DMS114 treated with DMSO at 0.1 percent for 48 hours (cell line): ENCODE results near the gene ANKZF1.

Source experiments
- DNase-seq: peaks from one replicate; lab custom pipeline; 2025; ENCODE audit not compliant: unreplicated experiment; lab: John Stamatoyannopoulos, UW

Gene ANKZF1

GRCh38 chr2:219225350-219225749 is 4.3 kb upstream of the ANKZF1 start:
- DNase-seq = no peak

GRCh38 chr2:219228041-219228910 is 1.3 kb upstream of the ANKZF1 start:
- no peak for DNase-seq

- no peak for DNase-seq
These were observed 698 bp upstream of the ANKZF1 start for GRCh38 chr2:219228911-219229304.

- no peak for DNase-seq
These were observed 494 bp downstream of the ANKZF1 start for GRCh38 chr2:219230059-219230540.

GRCh38 chr2:219234331-219234730 is 4.7 kb downstream of the ANKZF1 start:
- no peak for DNase-seq

GRCh38 chr2:219243291-219243761 is 13.7 kb downstream of the ANKZF1 start:
- no peak for DNase-seq

- no peak for DNase-seq
These were observed 15.2 kb downstream of the ANKZF1 start for GRCh38 chr2:219244789-219245147.

- peak; percentile 76 for DNase-seq
These were observed 15.7 kb downstream of the ANKZF1 start, which contains the start of the genes GLB1L and STK16 for GRCh38 chr2:219245148-219245898. GLB1L (minus strand) TSS chr2:219245444; CDS start chr2:219243573, 1,871 bp downstream. STK16 (plus strand) TSS chr2:219245479; CDS start chr2:219246000, 521 bp downstream.

GRCh38 chr2:219245899-219246230 is 16.3 kb downstream of the ANKZF1 start:
- no peak for DNase-seq

GRCh38 chr2:219246559-219246958 is 17.0 kb downstream of the ANKZF1 start:
- DNase-seq = no peak

GRCh38 chr2:219247678-219248642 is 18.4 kb downstream of the ANKZF1 start:
- DNase-seq = no peak

- DNase-seq = no peak
These were observed 19.2 kb downstream of the ANKZF1 start for GRCh38 chr2:219248845-219249202.

GRCh38 chr2:219249203-219249980 is 19.8 kb downstream of the ANKZF1 start:
- no peak for DNase-seq

GRCh38 chr2:219250049-219250781 is 20.6 kb downstream of the ANKZF1 start:
- DNase-seq = no peak

- no peak for DNase-seq
These were observed 22.1 kb downstream of the ANKZF1 start for GRCh38 chr2:219251656-219252055.

GRCh38 chr2:219252084-219252483 is 22.5 kb downstream of the ANKZF1 start:
- no peak for DNase-seq

GRCh38 chr2:219252570-219252899 is 22.9 kb downstream of the ANKZF1 start:
- DNase-seq = no peak

- no peak for DNase-seq
These were observed 23.5 kb downstream of the ANKZF1 start, which contains the start of gene TUBA4B for GRCh38 chr2:219252900-219253752. TUBA4B (plus strand) TSS chr2:219253243; CDS start chr2:219253408, 165 bp downstream.
